DOHH2 (cell line): ENCODE data around the gene INPPL1.

Experiments used
- CTCF ChIP-seq: fragments of 200-600 bp; sonication (generic); IDR thresholded peaks from one replicate; pipeline ENCODE4 v1.5.1; 2014; ENCODE audit warnings: antibody characterized with exemption, mild to moderate bottlenecking, low read depth, low read length; ENCODE audit not compliant: poor library complexity, severe bottlenecking
- EZH2phosphoT487 ChIP-seq: fragments of 200-600 bp; sonication (generic); IDR thresholded peaks from 2 replicates; pipeline ENCODE4 v1.6.1; 2017; ENCODE audit warnings: borderline replicate concordance, mild to moderate bottlenecking, antibody characterized with exemption, low read length, moderate library complexity, mixed read lengths

GRCh38 chr11:72222106-72222891 lies 2.3 kb upstream of the INPPL1 start:
- TF ChIP-seq CTCF (no peak), EZH2phosphoT487 (no peak)
